Measurements from ENCODE around the gene APBB2.

DNA sequence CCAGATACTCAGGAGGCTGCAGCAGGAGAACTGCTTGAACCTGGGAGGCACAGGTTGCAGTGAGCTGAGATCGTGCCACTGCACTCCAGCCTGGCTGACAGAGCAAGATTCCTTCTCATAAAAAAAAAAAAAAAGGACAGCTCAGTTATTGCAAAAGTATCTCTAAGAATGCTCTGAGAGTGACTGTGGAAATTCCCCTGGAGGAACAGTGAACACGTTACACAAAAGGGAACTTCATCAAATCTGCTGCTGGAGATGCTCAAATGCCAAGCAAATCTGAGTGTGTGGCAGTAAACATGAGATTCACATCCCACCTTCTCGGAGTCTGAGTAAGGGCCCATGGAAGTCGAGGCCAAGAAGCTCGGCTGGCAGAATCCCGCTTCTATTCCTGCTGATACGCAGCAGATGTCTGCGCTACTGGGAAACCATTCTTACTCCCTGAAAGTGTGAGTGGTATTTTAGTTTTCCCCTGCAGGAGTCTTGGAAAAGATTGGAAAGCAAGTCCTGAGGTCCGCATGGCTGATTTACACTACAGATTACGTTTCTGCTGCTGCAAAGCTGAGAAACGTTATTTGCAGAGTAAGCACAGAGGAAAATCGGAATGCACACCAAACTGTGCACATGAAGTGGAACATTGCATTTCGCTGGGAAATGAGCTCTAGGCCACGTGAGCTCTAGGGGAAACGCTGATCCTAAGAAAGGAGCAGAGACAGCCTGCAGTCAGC, 301.7 kb downstream of the APBB2 start:
- TF ChIP-seq EZH2phosphoT487 (IDR thresholded peaks at IDR 0.05; ENCODE audit: unreplicated experiment): no peak
- TF ChIP-seq, protein P1, sequence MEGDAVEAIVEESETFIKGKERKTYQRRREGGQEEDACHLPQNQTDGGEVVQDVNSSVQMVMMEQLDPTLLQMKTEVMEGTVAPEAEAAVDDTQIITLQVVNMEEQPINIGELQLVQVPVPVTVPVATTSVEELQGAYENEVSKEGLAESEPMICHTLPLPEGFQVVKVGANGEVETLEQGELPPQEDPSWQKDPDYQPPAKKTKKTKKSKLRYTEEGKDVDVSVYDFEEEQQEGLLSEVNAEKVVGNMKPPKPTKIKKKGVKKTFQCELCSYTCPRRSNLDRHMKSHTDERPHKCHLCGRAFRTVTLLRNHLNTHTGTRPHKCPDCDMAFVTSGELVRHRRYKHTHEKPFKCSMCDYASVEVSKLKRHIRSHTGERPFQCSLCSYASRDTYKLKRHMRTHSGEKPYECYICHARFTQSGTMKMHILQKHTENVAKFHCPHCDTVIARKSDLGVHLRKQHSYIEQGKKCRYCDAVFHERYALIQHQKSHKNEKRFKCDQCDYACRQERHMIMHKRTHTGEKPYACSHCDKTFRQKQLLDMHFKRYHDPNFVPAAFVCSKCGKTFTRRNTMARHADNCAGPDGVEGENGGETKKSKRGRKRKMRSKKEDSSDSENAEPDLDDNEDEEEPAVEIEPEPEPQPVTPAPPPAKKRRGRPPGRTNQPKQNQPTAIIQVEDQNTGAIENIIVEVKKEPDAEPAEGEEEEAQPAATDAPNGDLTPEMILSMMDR (conservative IDR thresholded peaks at IDR 0.05; ENCODE audit: low read depth in 2 of 2): no peak
- TF ChIP-seq REST (IDR thresholded peaks at IDR 0.05; ENCODE audit: unreplicated experiment): no peak
- TF ChIP-seq POLR2AphosphoS5 (IDR thresholded peaks at IDR 0.05; ENCODE audit: low read depth): no peak
- TF ChIP-seq CREB1 (CRISPR knock-in tag; IDR thresholded peaks at IDR 0.05; ENCODE audit: low read depth): no peak
- no peak for TF ChIP-seq EZH2 (IDR thresholded peaks at IDR 0.05; ENCODE audit: low read depth, unreplicated experiment)
- no peak for TF ChIP-seq JUNB (IDR thresholded peaks at IDR 0.05; ENCODE audit: unreplicated experiment)
- TF ChIP-seq, protein P2, sequence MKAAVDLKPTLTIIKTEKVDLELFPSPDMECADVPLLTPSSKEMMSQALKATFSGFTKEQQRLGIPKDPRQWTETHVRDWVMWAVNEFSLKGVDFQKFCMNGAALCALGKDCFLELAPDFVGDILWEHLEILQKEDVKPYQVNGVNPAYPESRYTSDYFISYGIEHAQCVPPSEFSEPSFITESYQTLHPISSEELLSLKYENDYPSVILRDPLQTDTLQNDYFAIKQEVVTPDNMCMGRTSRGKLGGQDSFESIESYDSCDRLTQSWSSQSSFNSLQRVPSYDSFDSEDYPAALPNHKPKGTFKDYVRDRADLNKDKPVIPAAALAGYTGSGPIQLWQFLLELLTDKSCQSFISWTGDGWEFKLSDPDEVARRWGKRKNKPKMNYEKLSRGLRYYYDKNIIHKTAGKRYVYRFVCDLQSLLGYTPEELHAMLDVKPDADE (IDR thresholded peaks at IDR 0.05): no peak
